Femur (tissue), 1 donor: ENCODE data around the gene HACD3.
A peak's percentile ranks its signal among the peaks of the same experiment; 100 is the strongest.
"Not testable (repeated sequence)": the region's sequence is repeated elsewhere in the genome, so short reads cannot be mapped to it uniquely, and the experiment has no call there.

ENCODE experiments used
- DNase-seq: peaks from one replicate; pipeline ENCODE4 v3.0.0-alpha.2; 2017

The HACD3 gene, protein sequence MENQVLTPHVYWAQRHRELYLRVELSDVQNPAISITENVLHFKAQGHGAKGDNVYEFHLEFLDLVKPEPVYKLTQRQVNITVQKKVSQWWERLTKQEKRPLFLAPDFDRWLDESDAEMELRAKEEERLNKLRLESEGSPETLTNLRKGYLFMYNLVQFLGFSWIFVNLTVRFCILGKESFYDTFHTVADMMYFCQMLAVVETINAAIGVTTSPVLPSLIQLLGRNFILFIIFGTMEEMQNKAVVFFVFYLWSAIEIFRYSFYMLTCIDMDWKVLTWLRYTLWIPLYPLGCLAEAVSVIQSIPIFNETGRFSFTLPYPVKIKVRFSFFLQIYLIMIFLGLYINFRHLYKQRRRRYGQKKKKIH

GRCh38 chr15:65530318-65531111 lies at the start of gene HACD3:
TSS of gene HACD3 (plus strand) at chr15:65530463. CDS start at chr15:65530632, 169 bp downstream.
- DNase-seq: peak; percentile 91

DNA sequence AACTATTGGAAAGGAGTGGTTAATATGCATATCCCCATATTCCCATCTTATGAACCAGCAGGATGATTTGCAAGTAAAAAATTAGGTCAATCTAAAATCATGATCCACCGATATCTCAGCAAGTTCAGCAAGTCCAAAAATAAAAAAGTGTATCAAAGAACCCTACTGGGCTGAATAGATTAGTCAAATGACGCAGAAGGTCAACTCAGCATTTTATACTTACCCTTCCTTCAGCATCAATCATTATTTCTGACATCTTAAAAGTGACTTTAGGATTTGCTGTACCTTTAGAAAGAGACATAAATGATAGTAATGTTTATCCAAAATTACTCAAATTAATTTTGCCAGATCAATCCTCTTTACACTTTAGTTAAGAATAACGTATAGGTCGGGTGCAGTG lies 45.4 kb upstream of the HACD3 start:
- no peak for DNase-seq

GRCh38 chr15:65494076-65494475 lies 36.2 kb upstream of the HACD3 start:
- no peak for DNase-seq

GRCh38 chr15:65509321-65509720 lies 20.9 kb upstream of the HACD3 start:
- DNase-seq: no peak

DNA sequence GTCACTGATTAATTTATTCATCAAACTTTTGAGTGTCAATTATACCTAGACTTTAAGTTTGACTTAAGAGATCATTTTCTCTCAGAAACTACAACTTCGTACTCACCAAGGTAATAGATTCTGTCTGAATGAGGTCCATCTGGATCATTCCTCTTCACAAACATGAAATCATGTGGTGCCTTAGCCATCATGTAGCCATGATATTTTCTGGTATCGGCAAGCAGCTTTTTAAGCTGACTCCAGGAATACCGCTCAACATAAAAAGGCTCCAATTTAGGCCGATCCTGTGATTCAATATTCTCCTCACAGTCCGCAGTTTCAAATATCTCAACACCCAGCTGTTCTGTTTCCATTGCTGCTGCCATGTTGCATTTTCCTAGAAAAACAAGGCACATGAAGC lies 18.1 kb upstream of the HACD3 start:
- no peak for DNase-seq

DNA sequence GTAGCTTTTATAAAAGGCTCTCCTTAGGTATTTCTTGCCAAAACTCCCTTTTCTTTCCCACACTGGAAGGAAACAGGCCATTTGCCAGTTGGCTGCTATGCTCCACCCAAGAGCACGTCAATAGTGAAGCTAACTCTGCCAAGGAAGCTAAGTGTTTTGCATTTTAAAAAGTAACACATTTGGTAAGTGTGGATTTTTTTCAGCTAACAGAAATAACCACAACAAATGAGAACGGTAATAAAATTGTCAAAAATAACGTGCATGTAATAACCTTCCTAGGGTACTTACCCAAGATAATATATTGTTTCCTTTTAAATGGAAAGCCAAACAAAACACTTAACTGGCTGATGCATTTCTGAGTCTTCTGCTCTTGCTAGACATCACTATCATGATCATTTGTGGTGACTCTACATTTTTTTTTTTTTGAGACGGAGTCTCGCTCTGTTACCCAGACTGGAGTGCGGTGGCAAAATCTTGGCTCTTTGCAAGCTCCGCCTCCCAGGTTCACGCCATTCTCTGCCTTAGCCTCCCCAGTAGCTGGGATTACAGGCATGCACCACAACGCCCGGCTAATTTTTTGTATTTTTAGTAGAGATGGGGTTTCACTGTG lies 17.4 kb upstream of the HACD3 start:
- peak; percentile 78 for DNase-seq

- peak; percentile 97 for DNase-seq
Measured at GRCh38 chr15:65516997-65517865, 13.0 kb upstream of the HACD3 start, which contains the start of gene DPP8. TSS of gene DPP8 (minus strand) at chr15:65517689. CDS start at chr15:65512553, 5,136 bp downstream.

GRCh38 chr15:65517866-65518207 lies 12.4 kb upstream of the HACD3 start:
- DNase-seq: no peak

GRCh38 chr15:65518633-65519285 lies 11.5 kb upstream of the HACD3 start:
- no peak for DNase-seq

DNA sequence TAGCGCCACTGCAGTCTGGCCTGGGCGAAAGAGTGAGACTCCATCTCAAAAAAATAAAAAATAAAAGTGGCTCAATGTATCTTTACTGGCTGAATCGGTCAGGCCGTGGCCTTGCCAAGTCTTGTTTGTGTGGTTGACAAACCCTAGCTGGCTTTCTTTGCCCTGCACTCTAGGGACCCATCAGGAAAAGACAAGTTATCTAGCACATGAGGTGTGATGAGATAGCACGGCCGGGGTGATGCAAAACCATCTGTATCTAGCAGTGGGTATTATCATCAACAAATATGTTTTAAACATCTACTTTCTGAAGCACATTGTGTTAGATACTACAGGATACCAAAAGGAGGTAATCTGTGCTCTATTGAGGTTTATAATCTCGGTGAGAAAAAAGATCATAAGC lies 8.9 kb upstream of the HACD3 start:
- DNase-seq: no peak

DNA sequence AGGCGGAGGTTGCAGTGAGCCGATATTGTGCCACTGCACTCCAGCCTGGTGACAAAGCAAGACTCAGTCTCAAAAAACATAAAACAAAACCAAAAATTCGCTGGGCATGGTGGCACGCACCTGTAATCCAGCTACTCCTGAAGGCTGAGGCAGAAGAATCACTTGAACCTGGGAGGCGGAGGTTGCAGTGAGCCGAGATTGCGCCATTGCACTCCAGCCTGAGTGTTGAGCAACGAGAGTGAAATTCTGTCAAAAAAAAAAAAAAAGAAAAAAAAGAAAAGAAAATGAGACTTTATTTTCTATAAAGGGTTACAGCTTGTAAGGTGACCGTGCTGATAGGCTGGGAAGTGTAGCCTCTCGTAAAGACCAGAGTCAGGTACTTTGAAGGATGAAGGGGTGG lies 6.0 kb upstream of the HACD3 start:
- DNase-seq: no peak

DNA sequence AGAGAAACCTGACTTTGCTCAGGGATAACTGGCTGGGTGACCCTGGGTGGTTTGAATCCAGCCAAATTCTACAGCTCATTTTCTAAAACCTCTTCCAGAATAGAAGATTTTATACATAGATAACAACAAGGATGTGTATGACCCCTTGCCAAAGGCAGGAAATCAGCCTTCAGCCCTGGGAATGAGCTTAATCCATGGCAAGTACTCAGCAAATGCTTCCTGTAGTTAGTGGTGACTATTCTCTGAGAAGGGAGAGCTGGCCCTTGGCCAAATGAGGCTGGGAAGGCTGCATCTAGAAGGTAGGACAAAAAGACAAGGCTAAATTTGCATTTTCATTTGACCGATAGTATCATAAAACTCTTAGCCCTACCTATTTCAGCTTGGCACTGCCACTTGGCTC lies 4.6 kb upstream of the HACD3 start:
- peak; percentile 32 for DNase-seq

DNA sequence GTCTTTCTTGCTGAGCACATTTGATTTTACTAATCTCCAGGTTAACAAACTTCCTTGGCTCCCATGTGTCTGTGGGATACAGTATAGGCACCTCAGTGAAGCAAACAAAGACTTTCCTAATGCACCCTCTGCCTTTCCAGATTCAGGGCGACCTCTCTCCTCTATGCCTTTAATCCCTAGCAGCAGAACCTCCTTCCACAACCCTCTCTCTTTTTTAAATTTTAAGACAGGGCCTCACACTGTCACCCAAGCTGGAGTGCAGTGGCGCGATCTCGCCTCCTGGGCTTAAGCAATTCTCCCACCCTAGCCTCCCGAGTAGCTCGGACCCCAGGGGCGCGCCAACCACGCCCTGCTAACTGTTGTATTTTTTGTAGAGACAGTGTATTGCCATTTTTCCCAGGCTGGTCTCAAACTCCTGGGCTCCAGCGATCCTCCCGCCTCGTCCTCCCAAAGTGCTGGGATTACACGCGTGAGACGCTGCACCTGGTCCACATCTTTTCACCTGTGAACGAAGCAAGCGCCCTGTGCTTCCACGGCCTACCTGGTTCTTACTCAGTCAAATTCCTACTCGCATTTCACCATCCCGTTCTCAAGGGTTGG lies 1.7 kb upstream of the HACD3 start:
- no peak for DNase-seq

DNA sequence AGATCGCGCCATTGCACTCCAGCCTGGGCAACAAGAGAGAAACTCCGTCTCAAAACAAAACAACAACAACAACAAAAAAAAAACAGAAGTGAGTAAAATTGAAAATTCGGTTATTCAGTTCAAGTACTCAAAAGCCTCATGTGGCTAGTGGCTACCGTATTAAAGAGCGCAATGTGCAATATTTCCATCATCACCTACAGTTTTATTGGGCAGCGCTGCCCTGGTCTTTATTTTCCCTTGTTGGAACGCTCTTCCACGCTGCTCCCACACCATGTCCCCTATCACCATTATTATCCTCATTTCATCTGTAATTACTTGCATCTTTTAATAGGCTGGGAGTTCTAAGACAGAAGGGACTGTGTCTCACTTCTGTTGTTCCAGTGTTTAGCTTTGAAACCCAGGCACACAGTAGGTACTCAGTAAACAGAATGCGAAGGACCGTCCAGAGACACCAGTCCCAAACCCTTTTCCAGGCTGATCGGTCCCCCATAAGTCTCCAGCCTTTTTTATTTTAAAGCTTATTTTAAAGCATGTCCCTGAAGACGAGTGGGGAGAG lies 423 bp upstream of the HACD3 start:
- DNase-seq: no peak

- DNase-seq: no peak
Measured at GRCh38 chr15:65532738-65533051, 2.4 kb downstream of the HACD3 start.

DNA sequence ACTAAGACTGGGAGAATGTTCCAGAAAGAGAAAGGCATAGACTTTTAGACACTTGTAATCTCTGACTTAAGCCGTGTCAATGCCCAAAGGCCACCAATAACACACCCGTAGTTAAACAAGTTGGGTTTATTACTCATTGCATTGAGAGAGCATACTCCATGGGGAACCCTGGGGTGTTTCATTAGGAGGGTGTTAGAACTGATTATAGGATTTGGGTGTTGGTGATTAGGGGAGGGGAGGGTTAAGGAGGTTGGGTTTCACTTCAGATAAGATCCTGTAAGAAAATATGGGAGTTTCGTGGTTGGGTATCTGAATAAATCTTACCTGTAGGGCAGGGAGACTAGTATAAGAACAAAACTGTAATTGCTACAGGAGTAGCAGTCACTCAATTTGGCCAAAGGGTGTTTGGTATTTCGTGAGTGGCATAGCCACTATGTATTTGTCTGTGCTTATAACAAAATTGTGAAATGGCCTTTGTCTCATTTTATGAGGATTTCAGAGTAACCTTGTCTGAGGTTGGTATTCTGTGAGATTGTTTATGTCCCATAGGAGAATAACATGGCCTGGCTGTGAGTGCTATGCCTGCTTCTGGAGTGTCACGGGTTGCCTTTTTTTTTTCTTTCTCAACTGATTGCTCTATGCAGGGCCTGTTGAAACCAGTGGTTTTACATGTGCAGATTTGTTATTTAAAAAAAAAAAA lies 2.9 kb downstream of the HACD3 start:
- DNase-seq: no peak

GRCh38 chr15:65535192-65535591 lies 4.9 kb downstream of the HACD3 start:
- DNase-seq: no peak

DNA sequence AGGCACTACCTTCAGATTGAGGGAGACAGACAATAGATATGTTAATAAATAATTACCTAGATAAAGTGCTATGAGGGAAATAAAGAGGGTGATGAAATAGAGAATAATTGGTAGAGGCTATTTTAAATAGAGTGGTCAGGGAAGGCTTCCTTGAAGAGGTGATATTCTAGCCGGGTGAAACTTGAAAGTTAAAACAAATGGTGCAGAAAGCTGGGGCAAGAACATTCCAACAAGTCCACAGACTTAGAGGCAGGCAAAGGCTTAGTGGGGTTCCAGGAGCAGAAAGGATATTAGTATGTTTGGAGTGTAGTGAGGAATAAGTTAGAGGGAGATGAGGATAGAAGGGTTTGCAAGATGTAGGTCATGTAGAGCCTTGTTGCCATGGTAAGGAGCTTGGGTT lies 10.1 kb downstream of the HACD3 start:
- DNase-seq: no peak

- DNase-seq: no peak
Measured at GRCh38 chr15:65541231-65541820, 11.1 kb downstream of the HACD3 start.

DNA sequence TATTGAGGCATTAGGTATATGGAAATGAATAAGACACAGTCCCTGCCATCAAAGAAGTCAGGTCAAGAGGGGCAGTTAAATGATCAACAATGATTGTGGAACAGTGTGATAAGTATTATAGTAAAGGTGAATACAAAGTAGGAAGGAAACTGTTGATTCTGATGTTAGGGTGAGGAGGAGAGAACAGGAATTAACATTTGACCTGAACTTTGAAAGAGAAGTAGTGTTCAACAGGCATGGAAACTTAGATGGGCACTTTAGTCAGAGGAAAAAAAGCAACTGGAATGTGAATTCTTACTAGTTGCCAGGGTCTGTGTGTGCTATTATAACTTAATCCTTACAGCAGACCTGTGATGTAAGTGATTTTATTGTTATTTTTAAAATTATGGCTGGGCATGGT lies 17.6 kb downstream of the HACD3 start:
- no peak for DNase-seq

GRCh38 chr15:65549288-65549687 lies 19.0 kb downstream of the HACD3 start:
- not testable (repeated sequence) for DNase-seq
